GM11168 (cell line): Measurements from ENCODE around the gene NBPF15.
"Not testable (repeated sequence)": the region's sequence is repeated elsewhere in the genome, so short reads cannot be mapped to it uniquely, and the experiment has no call there.

Experiments
- in situ Hi-C: fragments of 300-500 bp; cut with MboI; formaldehyde crosslinking; loops from one replicate; pipeline ENCODE4 v1.12.0; 2022; ENCODE audit warnings: low sequenced_read_pairs; ENCODE audit not compliant: unreplicated experiment

The NBPF15 gene

DNA sequence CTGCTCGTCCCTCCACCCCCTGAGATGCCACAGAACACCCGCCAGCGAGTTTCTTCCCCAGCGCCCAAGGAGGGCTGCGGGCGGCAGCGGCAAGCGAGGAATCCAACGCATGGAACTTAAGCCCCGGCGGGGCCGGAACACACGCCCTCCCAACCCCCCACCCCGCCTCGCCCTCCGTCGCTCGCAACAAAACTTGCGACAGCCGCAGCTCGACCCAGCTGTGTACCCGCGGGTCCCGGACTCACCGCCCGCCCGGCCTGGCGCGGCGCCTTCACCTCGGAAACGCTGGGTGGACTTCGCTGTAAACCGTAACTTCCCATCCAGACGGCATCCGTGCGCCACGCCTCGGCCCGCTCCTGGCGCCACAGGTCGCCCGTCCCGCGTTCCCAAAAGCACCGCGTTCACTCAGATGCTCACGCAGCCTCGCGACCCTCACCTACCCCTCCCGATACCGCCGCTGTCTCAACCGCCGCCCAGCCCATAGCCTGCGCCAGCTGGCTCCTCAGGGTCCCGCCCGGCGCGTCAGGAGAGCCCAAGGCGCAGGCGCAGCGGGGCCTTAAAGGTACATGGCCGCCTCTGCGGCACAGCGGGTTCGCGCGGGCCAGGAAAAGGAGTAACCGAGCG, at the start of gene NBPF15:
Gene NBPF15 (minus strand): TSS at position 534 of the 624 bp plus-strand sequence. CDS start 21,666 bp downstream, outside the sequence.
- in situ Hi-C loops, result not testable (repeated sequence)

DNA sequence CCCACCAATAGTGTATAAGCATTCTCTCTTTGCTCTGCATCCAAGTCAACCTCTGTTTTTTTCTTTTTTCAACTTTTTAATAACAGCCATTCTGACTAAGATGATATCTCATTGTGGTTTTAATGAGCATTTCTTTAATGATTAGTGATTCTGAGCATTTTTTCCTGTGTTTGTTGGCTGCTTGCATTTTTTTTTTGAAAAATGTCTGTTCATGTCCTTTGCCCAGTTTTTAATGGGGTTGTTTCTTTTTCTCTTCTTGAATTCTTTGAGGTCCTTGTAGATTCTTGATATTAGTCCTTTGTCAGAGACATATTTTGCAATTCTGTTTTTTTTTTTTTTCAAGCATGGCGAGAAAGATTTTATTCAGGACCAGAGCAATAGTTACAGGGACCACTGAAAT, 35.0 kb upstream of the NBPF15 start:
- in situ Hi-C loops, result not testable (repeated sequence)

DNA sequence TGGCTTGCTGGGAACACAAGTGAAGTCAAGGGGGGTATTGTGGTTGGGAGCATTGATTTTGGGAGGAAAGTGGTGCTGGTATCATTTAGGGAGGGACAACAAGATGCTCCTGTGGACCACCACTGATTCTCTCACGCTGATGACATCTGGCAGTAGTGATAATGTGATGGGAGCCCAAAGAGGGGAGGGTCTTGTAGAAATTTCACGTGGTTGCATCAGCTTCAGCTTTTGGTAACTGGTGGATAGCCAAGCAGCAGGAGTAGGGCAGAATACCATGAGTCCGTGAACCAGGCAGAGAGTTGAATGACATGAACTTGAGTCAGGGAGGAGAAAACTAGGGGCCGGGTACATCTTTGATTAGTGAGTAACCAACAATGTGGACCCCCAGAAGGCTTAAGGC, 32.7 kb upstream of the NBPF15 start:
- in situ Hi-C loops, result not testable (repeated sequence)

DNA sequence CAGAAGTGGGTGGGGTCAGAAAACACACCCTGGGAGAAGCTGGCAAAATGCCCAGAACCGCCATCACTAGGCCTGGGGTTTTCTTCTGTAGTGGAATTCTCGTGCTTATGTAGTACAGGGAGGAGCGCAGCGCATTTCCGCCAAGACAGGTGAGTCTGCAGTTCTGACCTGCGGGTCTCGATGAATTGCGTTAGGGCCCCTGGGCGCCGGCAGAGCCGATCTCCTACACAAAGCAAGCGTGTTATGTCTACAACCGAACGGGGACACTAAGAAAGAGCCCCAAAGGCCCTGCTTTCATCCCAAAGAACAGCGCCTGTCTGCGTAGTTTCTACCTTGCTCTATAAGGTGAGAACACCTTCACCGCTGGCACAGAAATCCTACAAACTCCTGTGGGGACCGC, 28.9 kb upstream of the NBPF15 start:
- in situ Hi-C loops, result not testable (repeated sequence)

DNA sequence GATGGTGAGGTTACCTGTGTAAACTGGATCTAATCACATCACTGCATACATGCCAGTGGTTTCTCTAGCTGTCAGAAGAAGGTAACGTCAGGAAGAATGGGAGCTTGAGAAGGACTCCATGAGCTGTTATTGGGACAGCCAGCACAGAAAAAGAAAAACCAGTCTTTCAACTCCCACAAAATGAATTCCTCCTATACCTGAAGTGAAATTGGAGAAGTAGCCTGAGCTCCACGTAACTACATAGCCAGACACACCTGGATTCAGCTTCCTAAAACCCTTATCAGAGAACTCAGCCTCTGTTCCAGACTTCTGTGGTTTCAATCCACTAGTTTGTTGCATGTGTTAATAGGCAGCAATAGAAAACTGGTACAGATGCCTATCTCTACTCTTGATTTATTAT, 25.5 kb upstream of the NBPF15 start:
- in situ Hi-C loops, result not testable (repeated sequence)

DNA sequence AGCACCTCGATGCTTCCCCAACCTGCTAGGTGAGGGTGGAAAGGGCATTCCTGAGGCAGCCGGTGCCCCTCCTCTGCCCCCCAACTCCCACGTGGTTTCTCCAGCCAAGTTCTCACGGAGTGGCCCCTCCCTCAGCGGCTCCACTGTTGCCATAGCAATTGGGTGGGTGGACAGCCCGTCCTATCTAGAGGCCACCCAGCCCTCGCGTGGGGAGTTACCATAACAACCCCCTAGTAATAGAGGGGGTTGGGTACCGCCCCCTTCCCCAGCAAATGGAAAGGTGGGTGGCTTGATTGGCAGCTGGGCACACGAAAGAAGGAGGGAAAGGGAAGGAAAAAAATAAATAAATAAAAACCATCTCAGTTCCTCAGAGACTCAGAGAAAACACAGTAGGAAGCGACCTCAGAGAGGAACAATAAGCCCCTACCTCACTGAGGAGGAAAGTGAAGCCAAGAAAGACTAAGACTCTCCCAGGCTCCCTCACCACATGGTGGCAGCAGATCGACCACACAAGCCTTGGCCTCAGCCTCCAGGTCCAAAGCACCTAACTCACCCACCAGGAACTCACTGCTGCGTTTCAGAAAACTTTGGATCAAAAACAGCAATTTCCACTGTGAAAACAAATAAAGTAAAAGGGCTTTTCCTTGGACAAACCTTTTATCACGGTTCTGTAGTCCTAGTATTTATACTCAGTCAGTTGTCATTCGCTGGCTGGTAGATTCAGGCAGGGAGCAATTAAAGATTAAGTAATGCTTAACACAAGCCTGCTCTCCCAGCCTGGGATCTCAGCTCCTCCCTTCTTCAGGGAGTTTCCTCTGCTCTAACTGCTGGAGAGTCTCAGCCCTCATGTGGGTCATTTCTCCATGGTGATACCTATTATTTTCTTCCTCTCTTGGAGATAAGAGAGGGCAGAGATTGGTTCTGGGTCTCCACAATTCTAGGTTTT, 23.9 kb upstream of the NBPF15 start:
- in situ Hi-C loops, result not testable (repeated sequence)

DNA sequence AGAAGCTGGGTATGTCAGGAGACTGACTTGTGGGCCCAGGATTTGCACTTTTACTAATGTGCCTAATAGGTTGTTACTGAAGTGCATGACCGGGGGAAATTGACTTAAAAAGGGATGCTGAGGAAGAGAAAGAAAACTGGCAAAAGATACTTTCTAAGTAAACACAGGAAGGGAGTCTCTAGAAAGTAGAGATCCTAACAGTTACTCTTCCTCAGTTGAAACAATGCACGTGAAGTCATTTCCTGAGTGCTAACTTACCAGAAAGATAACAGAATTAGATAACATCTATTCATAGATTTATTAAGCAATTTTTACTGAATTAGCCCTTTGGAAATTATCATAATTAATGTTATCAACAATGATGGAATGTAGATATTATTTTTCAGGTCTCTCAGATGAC, 12.4 kb upstream of the NBPF15 start:
- in situ Hi-C loops, result not testable (repeated sequence)

DNA sequence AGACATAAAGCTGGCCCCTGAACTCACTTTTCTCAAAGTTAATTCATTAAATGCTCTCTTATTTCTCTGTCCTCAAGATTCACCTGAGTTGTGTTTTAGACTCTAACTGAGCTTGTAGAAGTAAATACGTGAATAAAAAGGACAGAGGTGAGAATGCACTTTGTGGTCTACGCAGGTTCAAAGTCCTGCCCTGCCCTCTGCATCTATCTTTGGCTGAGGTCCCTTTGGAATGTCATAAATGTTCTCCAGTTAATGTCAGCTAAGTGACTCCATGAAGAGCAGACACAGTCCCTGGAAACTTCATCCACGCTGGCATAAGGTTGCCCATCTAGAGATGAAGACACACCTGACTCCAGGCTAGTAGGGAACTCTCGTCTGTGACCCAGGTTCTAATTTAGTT, 10.0 kb upstream of the NBPF15 start:
- in situ Hi-C loops, result not testable (repeated sequence)

GRCh38 chr1:144461778-144462177, 309 bp upstream of the NBPF15 start:
- in situ Hi-C loops, result not testable (repeated sequence)

- in situ Hi-C loops, result not testable (repeated sequence)
Observed at GRCh38 chr1:144460686-144461085, 783 bp downstream of the NBPF15 start.

DNA sequence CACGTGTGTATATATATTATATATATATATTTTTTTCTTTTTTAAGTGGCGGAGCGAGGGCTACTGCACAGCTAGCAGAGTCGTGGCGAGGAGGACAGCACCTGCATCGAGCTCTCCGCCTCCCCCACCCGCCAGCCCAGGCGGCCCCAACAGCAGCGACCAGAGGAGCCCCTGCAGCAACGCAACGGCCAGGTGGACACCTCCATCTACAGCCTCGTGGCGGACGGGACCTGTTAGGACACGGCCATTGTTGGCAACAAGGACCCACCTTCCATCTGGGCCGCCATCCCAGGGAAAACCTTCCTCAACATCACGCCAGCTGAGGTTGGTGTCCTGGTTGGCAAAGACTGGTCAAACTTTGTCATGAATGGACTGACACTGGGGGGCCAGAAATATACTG, 19.1 kb downstream of the NBPF15 start:
- in situ Hi-C loops, result not testable (repeated sequence)

DNA sequence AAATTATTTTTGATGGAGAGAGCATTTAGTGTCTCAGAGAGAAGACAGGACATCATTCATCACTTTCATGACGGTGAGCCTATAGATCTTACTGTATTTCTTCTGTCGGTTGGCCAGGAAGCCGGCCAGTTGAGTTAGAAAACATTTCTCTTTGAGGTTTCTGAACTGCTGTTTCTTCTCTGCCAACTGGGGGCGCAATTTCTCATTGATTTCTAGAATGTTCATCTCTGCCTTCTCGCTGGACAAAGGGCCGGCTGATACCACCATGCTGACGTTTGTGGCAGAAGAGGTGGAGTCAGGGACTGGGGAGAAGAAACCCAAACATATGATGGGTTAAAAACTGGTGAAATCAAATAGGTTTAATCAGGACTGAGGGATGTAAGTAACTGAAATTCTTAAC, 21.7 kb downstream of the NBPF15 start:
- in situ Hi-C loops, result not testable (repeated sequence)

DNA sequence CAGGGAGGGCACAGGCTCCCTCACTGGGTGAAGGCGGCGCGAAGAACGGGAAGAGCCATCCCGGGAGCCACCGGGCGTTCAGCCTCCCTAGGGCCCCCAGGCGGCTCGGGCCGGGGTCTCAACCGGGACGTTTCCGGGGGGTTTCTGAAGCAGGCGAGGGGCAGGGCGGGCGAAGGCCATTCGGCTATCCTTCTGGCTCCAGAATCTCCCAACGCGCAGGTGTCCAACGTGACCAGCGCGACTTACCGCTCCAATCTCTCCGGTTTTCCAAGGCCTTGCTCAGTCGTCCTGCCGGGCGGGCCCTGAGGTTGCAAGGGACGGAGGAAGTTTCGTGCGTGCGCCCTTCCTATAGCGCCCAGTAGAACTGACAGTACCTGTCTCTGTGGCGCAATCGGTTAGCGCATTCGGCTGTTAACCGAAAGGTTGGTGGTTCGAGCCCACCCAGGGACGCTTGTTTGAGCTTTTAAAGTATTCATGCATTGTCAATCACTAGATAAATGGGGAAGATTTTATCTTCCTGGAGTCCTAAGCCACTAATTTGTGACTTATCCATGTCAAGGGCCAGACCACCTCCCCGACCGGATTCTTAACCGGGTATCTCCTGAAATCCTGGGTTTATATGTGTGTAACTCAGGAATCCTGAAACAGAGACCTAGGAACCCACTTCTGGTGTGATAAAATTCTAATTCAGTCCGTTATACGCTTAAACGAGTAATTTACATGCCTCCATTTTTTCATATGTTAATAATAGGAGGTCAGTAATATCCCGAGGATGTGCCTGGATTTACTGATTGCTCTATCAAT, 42.4 kb downstream of the NBPF15 start:
- in situ Hi-C loops, result not testable (repeated sequence)

DNA sequence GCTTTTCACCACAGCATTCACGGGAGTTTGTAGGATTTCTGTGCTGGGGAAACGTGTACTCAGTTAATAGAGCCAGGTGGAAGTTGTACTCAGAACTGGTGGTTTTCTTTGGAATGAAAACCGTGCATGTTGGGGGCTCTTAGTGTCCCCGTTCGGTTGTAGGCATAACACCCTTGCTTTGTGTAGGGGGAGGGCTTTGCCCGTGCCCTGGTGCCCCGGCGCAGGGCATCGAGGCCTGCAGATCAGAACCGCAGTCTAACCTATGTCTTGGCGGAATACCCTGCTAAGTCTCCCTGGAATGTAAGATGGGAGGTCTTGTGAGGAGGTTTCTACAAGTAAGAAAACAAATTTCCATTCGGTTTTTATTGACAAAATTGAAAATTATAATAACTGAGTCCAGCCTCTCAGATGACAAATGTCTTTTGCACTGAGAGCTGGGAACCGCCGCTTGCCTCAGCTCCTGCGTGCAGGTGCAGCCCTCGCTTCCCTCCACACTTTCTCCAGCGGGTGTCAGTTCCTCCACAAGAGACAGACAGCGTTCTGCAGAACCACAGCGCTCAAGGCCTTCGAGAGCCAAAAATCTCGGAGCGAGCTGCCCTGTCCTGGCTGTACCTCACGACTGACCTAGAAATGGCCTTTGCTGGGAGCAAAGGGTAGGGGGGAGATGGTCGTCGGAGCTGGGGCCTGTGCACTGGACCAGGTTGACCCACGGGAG, 47.9 kb downstream of the NBPF15 start:
- in situ Hi-C loops, result not testable (repeated sequence)

GRCh38 chr1:144412491-144413403, 48.7 kb downstream of the NBPF15 start:
- in situ Hi-C loops, result not testable (repeated sequence)

DNA sequence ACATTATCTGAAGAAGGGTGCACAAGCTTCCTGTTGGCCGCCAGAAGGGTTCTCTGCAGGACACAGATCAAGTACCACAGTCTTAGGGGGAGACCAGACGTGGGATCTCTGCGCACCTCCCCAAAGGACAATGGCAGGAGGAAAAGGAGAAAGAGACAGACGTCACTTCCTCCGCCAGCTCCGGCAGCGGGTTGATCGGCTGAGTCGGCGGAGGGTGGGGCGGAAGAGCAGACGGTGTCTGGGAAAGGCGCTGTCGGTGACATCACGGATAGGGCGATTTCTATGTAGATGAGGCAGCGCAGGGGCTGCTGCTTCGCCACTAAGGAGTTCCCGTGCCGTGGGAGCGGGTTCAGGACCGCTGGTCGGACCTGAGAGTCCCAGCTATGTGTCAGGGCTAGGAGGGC, 49.4 kb downstream of the NBPF15 start:
- in situ Hi-C loops, result not testable (repeated sequence)

GRCh38 chr1:144402807-144403206, 58.7 kb downstream of the NBPF15 start:
- in situ Hi-C loops, result not testable (repeated sequence)

DNA sequence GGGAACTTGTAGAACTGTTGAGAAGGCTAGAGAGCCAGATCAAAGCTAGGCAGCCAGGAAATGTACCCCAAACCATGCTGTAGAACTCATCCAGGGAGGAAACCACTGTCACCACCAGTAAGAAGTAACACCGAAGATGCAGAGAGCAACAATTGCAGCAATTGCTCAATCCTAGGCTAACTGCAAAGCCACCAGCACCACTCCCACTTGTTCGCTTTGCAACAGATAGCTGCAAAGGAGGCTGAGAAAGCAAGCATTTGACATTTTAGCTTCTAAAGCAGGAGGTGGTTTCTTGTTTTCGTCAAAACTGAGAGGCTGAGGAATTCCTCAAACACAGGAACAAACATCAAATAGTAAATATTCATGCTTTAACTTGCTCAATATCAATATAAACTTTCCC, 89.8 kb downstream of the NBPF15 start:
- in situ Hi-C loops, result not testable (repeated sequence)
